Fibroblast of lung (primary cell): ENCODE results near the gene CARD19. TPM values are rescaled to one million over a fixed set of nuclear protein-coding genes. Genes with fewer than 3 reads are reported as not detected.
A peak's percentile ranks its signal among the peaks of the same experiment; 100 is the strongest.

Source experiments
- DNase-seq, 2 donors: peaks; one replicate each; pipeline versions ENCODE4 v3.0.0 to v3.0.0-alpha.2; 2010; ENCODE audit warnings: low read depth in 2 of 2
- H2AFZ ChIP-seq: 2 replicates; pipeline ENCODE4 v1.5.1; 2012; ENCODE audit warnings: low read length, control low read depth, inconsistent platforms
- H3K27ac ChIP-seq: 2 replicates; pipeline ENCODE4 v1.5.1; 2011; ENCODE audit warnings: low read length, control low read depth; ENCODE audit not compliant: insufficient read depth
- H3K27me3 ChIP-seq: 2 replicates; pipeline ENCODE4 v1.5.1; 2011; ENCODE audit warnings: mild to moderate bottlenecking, low read length; ENCODE audit not compliant: control insufficient read depth, insufficient read depth
- H3K36me3 ChIP-seq: 2 replicates; pipeline ENCODE4 v1.5.1; 2011; ENCODE audit warnings: low read length; ENCODE audit not compliant: control insufficient read depth, insufficient read depth
- H3K4me1 ChIP-seq: 2 replicates; pipeline ENCODE4 v1.5.1; 2011; ENCODE audit warnings: low read length; ENCODE audit not compliant: control insufficient read depth, insufficient read depth; ENCODE audit errors: extremely low read depth
- H3K4me2 ChIP-seq: 2 replicates; pipeline ENCODE4 v1.5.1; 2011; ENCODE audit warnings: low read length, control low read depth; ENCODE audit not compliant: insufficient read depth; ENCODE audit errors: extremely low read depth
- H3K4me3 ChIP-seq, 4 experiments: fragments of 200-600 bp in 1 of 4; sonication (generic) in 1 of 4; replicated peaks in 1 of 4; 2 replicates each; pipeline ENCODE4 v1.5.1; 2011 to 2016; ENCODE audit warnings: low read length in 4 of 4, low read depth in 3 of 4, mild to moderate bottlenecking in 3 of 4, control low read depth in 2 of 4, inconsistent platforms in 1 of 4, mixed read lengths in 1 of 4; ENCODE audit not compliant: insufficient read depth in 1 of 4; ENCODE audit errors: control extremely low read depth in 1 of 4
- H3K79me2 ChIP-seq: 2 replicates; pipeline ENCODE4 v1.5.1; 2012; ENCODE audit warnings: mild to moderate bottlenecking, low read length, inconsistent platforms; ENCODE audit not compliant: control insufficient read depth, insufficient read depth
- H3K9ac ChIP-seq: 2 replicates; pipeline ENCODE4 v1.5.1; 2011; ENCODE audit warnings: mild to moderate bottlenecking, low read length, control low read depth; ENCODE audit not compliant: insufficient read depth
- H3K9me3 ChIP-seq: 2 replicates; pipeline ENCODE4 v1.5.1; 2012; ENCODE audit warnings: low read depth, low read length; ENCODE audit not compliant: control insufficient read depth, insufficient read depth
- H4K20me1 ChIP-seq: 2 replicates; pipeline ENCODE4 v1.5.1; 2011; ENCODE audit warnings: low read length; ENCODE audit not compliant: control insufficient read depth, insufficient read depth; ENCODE audit errors: extremely low read depth
- EZH2 ChIP-seq: IDR thresholded peaks from 2 replicates; pipeline ENCODE4 v1.5.1; 2012; ENCODE audit warnings: low read length, control low read depth, mild to moderate bottlenecking; ENCODE audit errors: missing control alignments
- polyA plus RNA-seq, 2 donors: library from polyadenylated mRNA; depleted of rRNA in 1 of 2; stranded (reverse) in 1 of 2; unstranded in 1 of 2; fragments of >200 nt; gene quantifications; 2 replicates each; pipeline ENCODE4 v1.2.1, GENCODE V29; 2011 to 2012; ENCODE audit warnings: missing spikeins in 1 of 2
- total RNA-seq: library from RNA; depleted of rRNA; stranded (reverse); fragments of >200 nt; gene quantifications from 2 replicates; pipeline ENCODE4 v1.2.1, GENCODE V29; 2014
- TF ChIP-seq, protein P1 (sequence below), 2 donors: IDR thresholded peaks in 1 of 2; conservative IDR thresholded peaks in 1 of 2; 1 replicate in 1 of 2; 2 replicates in 1 of 2; pipeline ENCODE4 v1.5.1; 2011 to 2012; ENCODE audit warnings: low read length in 2 of 2, control low read depth in 1 of 2, inconsistent platforms in 1 of 2, low read depth in 1 of 2, mild to moderate bottlenecking in 1 of 2

The CARD19 gene
- total and polyA plus RNA-seq, 2 donors (not counting 1 experiment from before 2014, with no cell fraction given), result 30.2 to 91.0 TPM

GRCh38 chr9:93053781-93054331 lies 42.2 kb upstream of the CARD19 start:
- Histone ChIP-seq H2AFZ (no peak overlapping the region), H3K36me3 (no peaks in the 10 kb centered on the region), H4K20me1 (no peaks in the 10 kb centered on the region), H3K79me2 (no peaks in the 10 kb centered on the region), H3K4me2 (no peak overlapping the region), H3K27me3 (no peaks in the 10 kb centered on the region), H3K27ac (no peak overlapping the region), H3K4me1 (no peaks in the 10 kb centered on the region), H3K9ac (no peak overlapping the region), H3K9me3 (no peaks in the 10 kb centered on the region), H3K4me3 (no peak overlapping the region)
- DNase-seq, result no peak
- TF ChIP-seq, protein P1, sequence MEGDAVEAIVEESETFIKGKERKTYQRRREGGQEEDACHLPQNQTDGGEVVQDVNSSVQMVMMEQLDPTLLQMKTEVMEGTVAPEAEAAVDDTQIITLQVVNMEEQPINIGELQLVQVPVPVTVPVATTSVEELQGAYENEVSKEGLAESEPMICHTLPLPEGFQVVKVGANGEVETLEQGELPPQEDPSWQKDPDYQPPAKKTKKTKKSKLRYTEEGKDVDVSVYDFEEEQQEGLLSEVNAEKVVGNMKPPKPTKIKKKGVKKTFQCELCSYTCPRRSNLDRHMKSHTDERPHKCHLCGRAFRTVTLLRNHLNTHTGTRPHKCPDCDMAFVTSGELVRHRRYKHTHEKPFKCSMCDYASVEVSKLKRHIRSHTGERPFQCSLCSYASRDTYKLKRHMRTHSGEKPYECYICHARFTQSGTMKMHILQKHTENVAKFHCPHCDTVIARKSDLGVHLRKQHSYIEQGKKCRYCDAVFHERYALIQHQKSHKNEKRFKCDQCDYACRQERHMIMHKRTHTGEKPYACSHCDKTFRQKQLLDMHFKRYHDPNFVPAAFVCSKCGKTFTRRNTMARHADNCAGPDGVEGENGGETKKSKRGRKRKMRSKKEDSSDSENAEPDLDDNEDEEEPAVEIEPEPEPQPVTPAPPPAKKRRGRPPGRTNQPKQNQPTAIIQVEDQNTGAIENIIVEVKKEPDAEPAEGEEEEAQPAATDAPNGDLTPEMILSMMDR (conservative IDR thresholded peaks at IDR 0.05 in 1 of 2, IDR thresholded peaks at IDR 0.05 in 1 of 2; ENCODE audit: low read depth in 1 of 2, low read length in 2 of 2), result no peak
- no peak for TF ChIP-seq EZH2

GRCh38 chr9:93054758-93055704 lies 41.0 kb upstream of the CARD19 start:
- Histone ChIP-seq H4K20me1 (no peaks in the 10 kb centered on the region), H3K27ac (no peak overlapping the region), H3K4me2 (no peak overlapping the region), H3K9me3 (no peaks in the 10 kb centered on the region), H3K27me3 (no peaks in the 10 kb centered on the region), H3K36me3 (no peaks in the 10 kb centered on the region), H3K4me1 (no peaks in the 10 kb centered on the region), H2AFZ (no peak overlapping the region), H3K79me2 (no peaks in the 10 kb centered on the region), H3K4me3 (no peak overlapping the region), H3K9ac (no peak overlapping the region)
- TF ChIP-seq, protein P1 (conservative IDR thresholded peaks at IDR 0.05 in 1 of 2, IDR thresholded peaks at IDR 0.05 in 1 of 2; ENCODE audit: low read depth in 1 of 2, low read length in 2 of 2), result no peak
- TF ChIP-seq EZH2, result no peak
- peak in 1 of 2 donors; percentile 6 for DNase-seq

GRCh38 chr9:93057042-93057702 lies 38.8 kb upstream of the CARD19 start:
- Histone ChIP-seq H3K36me3 (no peaks in the 10 kb centered on the region), H3K9me3 (no peaks in the 10 kb centered on the region), H3K27ac (no peak overlapping the region), H3K9ac (no peak overlapping the region), H3K27me3 (no peaks in the 10 kb centered on the region), H3K4me1 (no peaks in the 10 kb centered on the region), H3K4me3 (no peak overlapping the region), H3K79me2 (no peaks in the 10 kb centered on the region), H2AFZ (no peak overlapping the region), H3K4me2 (no peak overlapping the region), H4K20me1 (no peaks in the 10 kb centered on the region)
- no peak for TF ChIP-seq EZH2
- TF ChIP-seq, protein P1 (conservative IDR thresholded peaks at IDR 0.05 in 1 of 2, IDR thresholded peaks at IDR 0.05 in 1 of 2; ENCODE audit: low read depth in 1 of 2, low read length in 2 of 2), result no peak
- no peak for DNase-seq
